GM12875 (cell line): ENCODE data around the gene PALB2.

Experiments used
- H3K4me3 ChIP-seq: one replicate; pipeline ENCODE4 v1.5.1; 2011; ENCODE audit warnings: low read depth, low read length, control low read depth
- CTCF ChIP-seq: IDR thresholded peaks from 2 replicates; pipeline ENCODE4 v1.5.1; 2011; ENCODE audit warnings: low read depth, mild to moderate bottlenecking, control low read depth, inconsistent platforms, low read length, moderate library complexity, borderline replicate concordance; ENCODE audit not compliant: insufficient read depth

PALB2 gene

GRCh38 chr16:23679274-23679985, 38.3 kb upstream of the PALB2 start:
- no peak for TF ChIP-seq CTCF

DNA sequence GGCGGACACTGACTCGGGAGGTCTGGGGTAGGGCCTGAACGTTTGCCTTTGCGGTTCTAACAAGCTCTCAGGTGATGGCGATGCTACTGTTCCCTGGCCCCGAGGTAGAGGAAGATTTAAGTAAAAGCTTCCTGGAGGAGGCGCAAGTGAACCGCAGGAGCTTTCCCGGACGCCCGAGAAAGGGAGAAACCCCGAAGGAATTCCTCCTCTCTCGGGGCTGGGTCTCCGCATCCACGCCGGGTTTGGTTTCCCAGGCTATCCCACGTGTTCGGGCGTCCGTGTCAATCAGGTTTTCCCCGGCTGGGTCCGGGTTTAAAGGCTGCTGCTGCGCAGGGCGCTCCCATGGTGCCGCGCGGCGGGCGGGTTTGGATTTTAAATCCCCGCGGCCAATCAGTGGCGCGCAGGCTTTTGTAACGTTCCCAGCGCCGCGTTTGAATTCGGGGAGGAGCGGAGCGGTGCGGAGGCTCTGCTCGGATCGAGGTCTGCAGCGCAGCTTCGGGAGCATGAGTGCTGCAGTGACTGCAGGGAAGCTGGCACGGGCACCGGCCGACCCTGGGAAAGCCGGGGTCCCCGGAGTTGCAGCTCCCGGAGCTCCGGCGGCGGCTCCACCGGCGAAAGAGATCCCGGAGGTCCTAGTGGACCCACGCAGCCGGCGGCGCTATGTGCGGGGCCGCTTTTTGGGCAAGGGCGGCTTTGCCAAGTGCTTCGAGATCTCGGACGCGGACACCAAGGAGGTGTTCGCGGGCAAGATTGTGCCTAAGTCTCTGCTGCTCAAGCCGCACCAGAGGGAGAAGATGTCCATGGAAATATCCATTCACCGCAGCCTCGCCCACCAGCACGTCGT, 37.5 kb upstream of the PALB2 start, which contains the start of gene PLK1:
Gene PLK1 (plus strand): TSS at position 460 of the 844 bp plus-strand sequence. CDS start 44 bp downstream, at position 504.
- TF ChIP-seq CTCF, result no peak
- H3K4me3 ChIP-seq, result peak within 1 kb of the TSS; percentile 67

More at GRCh38 chr16:23679274-23679985, 38.3 kb upstream of the PALB2 start:
- H3K4me3 ChIP-seq, result peak overlapping the region; percentile 67

GRCh38 chr16:23676924-23677480, 35.9 kb upstream of the PALB2 start:
- H3K4me3 ChIP-seq, result no peak overlapping the region
- no peak for TF ChIP-seq CTCF

DNA sequence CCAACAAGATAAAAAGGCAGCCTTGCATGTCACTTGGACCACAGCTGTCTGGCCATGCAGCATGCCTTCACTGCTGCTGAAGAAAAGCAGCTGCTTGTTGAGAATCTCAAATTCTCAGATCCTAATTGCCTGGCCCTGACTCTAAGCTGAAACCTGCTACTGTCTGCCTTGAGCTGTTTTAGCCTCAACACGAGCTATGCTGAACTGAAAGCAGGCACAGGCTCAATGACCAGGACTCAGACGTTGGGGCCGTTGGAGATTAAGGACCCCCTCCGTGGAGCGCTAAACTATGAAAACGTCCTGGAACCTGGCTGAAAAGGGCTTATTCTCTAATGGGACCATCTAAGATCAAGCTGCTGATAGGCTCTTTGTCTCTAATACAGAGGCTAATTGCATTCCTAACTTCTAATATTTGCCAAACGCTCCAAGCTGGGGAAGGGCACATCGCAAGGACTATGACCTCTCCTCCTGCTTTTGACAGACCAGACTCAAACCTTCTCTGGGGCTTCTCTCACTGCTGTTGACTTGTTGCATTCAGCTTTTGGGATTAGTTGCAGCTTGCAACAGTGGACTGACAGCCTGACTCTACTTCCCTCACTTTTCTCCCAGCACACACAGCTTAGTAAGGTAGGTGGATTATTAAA, 33.0 kb upstream of the PALB2 start:
- TF ChIP-seq CTCF, result no peak

DNA sequence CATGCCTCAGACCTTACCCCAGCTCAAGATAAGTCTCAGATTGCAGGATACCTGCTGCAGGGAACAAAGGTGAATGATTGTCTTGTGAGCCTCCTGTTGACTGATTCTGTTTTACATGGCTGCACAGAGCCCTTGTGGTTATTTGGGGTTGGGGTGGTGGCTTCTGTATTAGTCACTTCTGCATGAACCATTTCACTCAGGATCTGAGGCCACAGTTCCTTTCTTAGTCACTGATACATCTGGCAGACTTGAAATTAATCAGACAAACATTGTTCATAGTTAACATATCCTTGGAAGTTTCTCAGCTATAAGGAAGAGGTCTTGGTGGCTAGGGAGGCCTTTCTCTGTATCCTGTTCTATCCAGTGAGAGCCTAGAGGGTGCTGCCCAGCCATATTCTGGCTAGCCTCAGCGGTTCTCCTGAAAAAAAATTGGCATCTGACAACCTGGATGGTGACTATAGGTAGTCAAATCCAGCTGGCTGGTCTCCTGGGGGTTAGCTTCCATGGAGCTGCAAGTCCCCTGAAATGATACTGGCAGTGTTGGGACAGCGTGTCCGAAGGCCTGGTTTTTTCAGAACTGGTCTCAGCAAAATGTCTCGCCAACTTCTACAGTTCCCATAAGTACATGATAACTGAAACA, 29.1 kb upstream of the PALB2 start:
- H3K4me3 ChIP-seq, result no peak overlapping the region
- no peak for TF ChIP-seq CTCF

More for the DNA sequence above, 33.0 kb upstream of the PALB2 start:
- no peak overlapping the region for H3K4me3 ChIP-seq

DNA sequence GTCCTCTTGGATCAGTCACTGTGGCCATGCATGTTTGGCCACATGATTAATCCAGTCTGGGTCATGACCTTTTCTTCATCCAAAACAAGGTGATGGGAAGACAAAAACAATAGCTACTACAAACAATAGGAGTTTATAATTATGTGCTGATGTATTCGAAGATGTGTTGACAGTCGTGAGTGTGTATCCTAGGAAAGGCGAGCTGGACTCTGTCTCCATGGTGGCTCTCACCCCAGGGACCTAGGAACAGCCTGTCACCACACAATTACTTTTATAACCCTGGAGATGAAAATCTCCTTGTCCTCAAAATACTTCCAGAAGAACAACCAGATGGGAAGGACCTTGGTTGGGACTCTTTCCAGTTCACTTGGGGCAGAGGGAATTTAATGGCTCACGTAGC, 27.8 kb upstream of the PALB2 start:
- no peak for TF ChIP-seq CTCF
- H3K4me3 ChIP-seq, result no peak overlapping the region
